ENCODE measurements around the gene MYRIP.

DNA sequence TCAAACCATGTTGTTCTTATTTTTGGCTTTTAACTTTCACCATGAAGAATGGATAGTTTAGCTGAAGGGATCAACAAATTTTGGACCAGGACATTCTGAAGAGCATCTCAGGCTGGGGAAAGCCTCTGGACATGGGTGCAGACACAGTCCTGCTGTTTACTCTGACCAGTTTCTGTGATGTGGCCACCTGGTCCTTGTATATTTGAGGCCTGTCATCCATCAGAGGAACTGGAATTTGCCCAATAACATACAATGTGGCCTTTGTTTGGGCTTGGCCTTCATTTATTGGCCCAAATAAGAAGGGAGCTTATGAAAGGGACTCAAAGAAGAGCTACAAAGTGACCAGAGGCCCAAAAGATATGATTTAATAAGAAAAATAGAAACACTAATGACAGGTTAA is 127.9 kb downstream of the MYRIP start:
- TF ChIP-seq, protein P1, sequence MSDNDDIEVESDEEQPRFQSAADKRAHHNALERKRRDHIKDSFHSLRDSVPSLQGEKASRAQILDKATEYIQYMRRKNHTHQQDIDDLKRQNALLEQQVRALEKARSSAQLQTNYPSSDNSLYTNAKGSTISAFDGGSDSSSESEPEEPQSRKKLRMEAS (IDR thresholded peaks at IDR 0.05; ENCODE audit: low read depth, low read length), result no peak
- TF ChIP-seq FOXM1 (IDR thresholded peaks at IDR 0.05; ENCODE audit: low read depth, low read length), result no peak
- no peak for TF ChIP-seq EP300 (IDR thresholded peaks at IDR 0.05; ENCODE audit: borderline replicate concordance in 1 of 2, control insufficient read depth in 1 of 2, low read depth in 2 of 2, low read length in 2 of 2)
- TF ChIP-seq, protein P2, sequence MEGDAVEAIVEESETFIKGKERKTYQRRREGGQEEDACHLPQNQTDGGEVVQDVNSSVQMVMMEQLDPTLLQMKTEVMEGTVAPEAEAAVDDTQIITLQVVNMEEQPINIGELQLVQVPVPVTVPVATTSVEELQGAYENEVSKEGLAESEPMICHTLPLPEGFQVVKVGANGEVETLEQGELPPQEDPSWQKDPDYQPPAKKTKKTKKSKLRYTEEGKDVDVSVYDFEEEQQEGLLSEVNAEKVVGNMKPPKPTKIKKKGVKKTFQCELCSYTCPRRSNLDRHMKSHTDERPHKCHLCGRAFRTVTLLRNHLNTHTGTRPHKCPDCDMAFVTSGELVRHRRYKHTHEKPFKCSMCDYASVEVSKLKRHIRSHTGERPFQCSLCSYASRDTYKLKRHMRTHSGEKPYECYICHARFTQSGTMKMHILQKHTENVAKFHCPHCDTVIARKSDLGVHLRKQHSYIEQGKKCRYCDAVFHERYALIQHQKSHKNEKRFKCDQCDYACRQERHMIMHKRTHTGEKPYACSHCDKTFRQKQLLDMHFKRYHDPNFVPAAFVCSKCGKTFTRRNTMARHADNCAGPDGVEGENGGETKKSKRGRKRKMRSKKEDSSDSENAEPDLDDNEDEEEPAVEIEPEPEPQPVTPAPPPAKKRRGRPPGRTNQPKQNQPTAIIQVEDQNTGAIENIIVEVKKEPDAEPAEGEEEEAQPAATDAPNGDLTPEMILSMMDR (IDR thresholded peaks at IDR 0.05 in 2 of 3, conservative IDR thresholded peaks at IDR 0.05 in 1 of 3; ENCODE audit: control insufficient read depth in 2 of 3, extremely low read depth in 1 of 3, insufficient read depth in 1 of 3, low read depth in 3 of 3, low read length in 3 of 3), result no peak
- no peak for TF ChIP-seq SMC3 (IDR thresholded peaks at IDR 0.05; ENCODE audit: borderline replicate concordance, low read length)
- TF ChIP-seq POLR2A (IDR thresholded peaks at IDR 0.05; ENCODE audit: low read depth, low read length), result no peak
- no peak for TF ChIP-seq SPI1 (IDR thresholded peaks at IDR 0.05; ENCODE audit: borderline replicate concordance, insufficient read depth, low read depth, low read length)

Data from GM12878 (cell line).